B cell (primary cell): ENCODE data around the gene CACNA1D. TPM values are rescaled to one million over a fixed set of nuclear protein-coding genes. Genes with fewer than 3 reads are reported as not detected.

ENCODE experiments used
- ATAC-seq: fragments of 200-7000 bp; cut with Tn5 transposase; one replicate; pipeline ENCODE4 v1.10.0; 2021; ENCODE audit warnings: low read depth, mild to moderate bottlenecking, moderate number of reproducible peaks, moderate library complexity
- CTCF ChIA-PET: fragments of 350-600 bp; sonication (Branson Sonifier 250); formaldehyde crosslinking; loops from one replicate; lab custom pipeline; 2021; ENCODE audit warnings: antibody characterized with exemption, inconsistent platforms; lab: Charles Lee
- POLR2A ChIA-PET: fragments of 350-600 bp; sonication (Branson Sonifier 250); formaldehyde crosslinking; loops from one replicate; lab custom pipeline; 2021; ENCODE audit warnings: antibody characterized with exemption; lab: Charles Lee
- DNase-seq: peaks from one replicate; pipeline ENCODE4 v3.0.0; 2013
- H2AFZ ChIP-seq: 2 replicates; pipeline ENCODE4 v1.6.1; 2012; ENCODE audit warnings: mild to moderate bottlenecking, low read depth, low read length; ENCODE audit not compliant: insufficient read depth, poor library complexity, severe bottlenecking
- H3K27ac ChIP-seq, 2 donors: 1 replicate in 1 of 2; 2 replicates in 1 of 2; pipeline ENCODE4 v1.5.1; 2012 to 2013; ENCODE audit warnings: low read length in 2 of 2, mild to moderate bottlenecking in 2 of 2, moderate library complexity in 1 of 2
- H3K27me3 ChIP-seq, 4 experiments: fragments of 200-600 bp in 1 of 4; sonication (generic) in 1 of 4; replicated peaks in 1 of 4; 1 replicate in 2 of 4; 2 replicates in 2 of 4; pipeline versions ENCODE4 v1.6.1 to v1.7.0; 2013 to 2016; ENCODE audit warnings: low read length in 3 of 4, mild to moderate bottlenecking in 2 of 4, mixed read lengths in 1 of 4, moderate library complexity in 1 of 4; ENCODE audit not compliant: insufficient read depth in 4 of 4, control insufficient read depth in 3 of 4; ENCODE audit errors: control extremely low read depth in 1 of 4
- H3K36me3 ChIP-seq, 2 experiments: replicated peaks in 1 of 2; 1 replicate in 1 of 2; 2 replicates in 1 of 2; pipeline versions ENCODE4 v1.6.1 to v1.7.1; 2013; ENCODE audit warnings: low read length in 1 of 2; ENCODE audit not compliant: insufficient read depth in 2 of 2, control insufficient read depth in 1 of 2; ENCODE audit errors: control extremely low read depth in 1 of 2, extremely low read depth in 1 of 2
- H3K4me1 ChIP-seq, 2 donors: fragments of 200-600 bp in 1 of 2; sonication (generic) in 1 of 2; 1 replicate in 1 of 2; 2 replicates in 1 of 2; pipeline versions ENCODE4 v1.5.1 to v1.6.1; 2013 to 2017; ENCODE audit warnings: low read length in 2 of 2; ENCODE audit not compliant: control insufficient read depth in 2 of 2, insufficient read depth in 2 of 2
- H3K4me2 ChIP-seq: replicated peaks from 2 replicates; pipeline ENCODE3; 2012; ENCODE audit warnings: mild to moderate bottlenecking, low read depth, low read length; ENCODE audit not compliant: poor library complexity, severe bottlenecking
- H3K4me3 ChIP-seq, 5 experiments: fragments of 200-600 bp in 1 of 5; sonication (generic) in 1 of 5; 1 replicate in 3 of 5; 2 replicates in 2 of 5; pipeline versions ENCODE4 v1.5.1 to v1.7.0; 2011 to 2016; ENCODE audit warnings: low read length in 4 of 5, mild to moderate bottlenecking in 4 of 5, low read depth in 2 of 5, control low read depth in 1 of 5, moderate library complexity in 1 of 5; ENCODE audit not compliant: insufficient read depth in 1 of 5; ENCODE audit errors: control extremely low read depth in 1 of 5, extremely low read depth in 1 of 5
- H3K79me2 ChIP-seq: fragments of 200-600 bp; sonication (generic); one replicate; pipeline ENCODE4 v1.6.0; 2016; ENCODE audit warnings: low read length; ENCODE audit not compliant: control insufficient read depth, insufficient read depth
- H3K9ac ChIP-seq: fragments of 200-600 bp; sonication (generic); 2 replicates; pipeline ENCODE4 v1.6.1; 2017; ENCODE audit warnings: mild to moderate bottlenecking, low read length, moderate library complexity
- H3K9me3 ChIP-seq, 3 donors: one replicate each; pipeline versions ENCODE4 v1.6.1 to v1.7.1; 2013; ENCODE audit warnings: low read length in 2 of 3; ENCODE audit not compliant: control insufficient read depth in 2 of 3, insufficient read depth in 1 of 3; ENCODE audit errors: control extremely low read depth in 1 of 3
- H4K20me1 ChIP-seq: 2 replicates; pipeline ENCODE4 v1.6.0; 2012; ENCODE audit warnings: mild to moderate bottlenecking, low read length; ENCODE audit not compliant: insufficient read depth, control insufficient read depth, poor library complexity, severe bottlenecking
- H3K27ac Mint-ChIP-seq: one replicate; pipeline ENCODE4 v1.8.0; 2021; ENCODE audit warnings: mixed read lengths
- H3K27me3 Mint-ChIP-seq: one replicate; pipeline ENCODE4 v1.8.0; 2021; ENCODE audit warnings: mixed read lengths
- H3K4me1 Mint-ChIP-seq: one replicate; pipeline ENCODE4 v1.8.0; 2021; ENCODE audit warnings: mixed read lengths
- H3K4me3 Mint-ChIP-seq: one replicate; pipeline ENCODE4 v1.8.0; 2021; ENCODE audit warnings: mixed read lengths
- H3K9me3 Mint-ChIP-seq: one replicate; pipeline ENCODE4 v1.8.0; 2022; ENCODE audit warnings: mixed read lengths; ENCODE audit not compliant: insufficient read depth
- EZH2 ChIP-seq: IDR thresholded peaks from 2 replicates; pipeline ENCODE4 v1.6.1; 2012; ENCODE audit warnings: borderline replicate concordance, low read depth, mild to moderate bottlenecking, moderate library complexity, low read length; ENCODE audit not compliant: insufficient read depth, poor library complexity, severe bottlenecking
- WGBS: methylation state at CpG from one replicate; pipeline ENCODE4 v1.1.5; 2013; ENCODE audit warnings: missing lambda C conversion rate; ENCODE audit not compliant: insufficient coverage; 5-methylcytosine and 5-hydroxymethylcytosine counted together
- intact Hi-C: fragments of 100-400 bp; cut with micrococcal nuclease; formaldehyde crosslinking; loops from one replicate; pipeline ENCODE4 v1.10.0; 2022
- polyA plus RNA-seq: library from polyadenylated mRNA; depleted of rRNA; stranded (reverse); fragments of >200 nt; gene quantifications from 2 replicates; pipeline ENCODE4 v1.2.3, GENCODE V29; 2012
- total RNA-seq, 2 donors: library from RNA; stranded (reverse); fragments of 120-200 nt in 1 of 2; gene quantifications; 1 replicate in 1 of 2; 2 replicates in 1 of 2; pipeline versions ENCODE4 v1.2.3 to v1.2.4, GENCODE V29; 2013 to 2022
- TF ChIP-seq, protein P1 (sequence below): fragments of 200-600 bp; IDR thresholded peaks from one replicate; pipeline ENCODE4 v1.8.0; 2022; ENCODE audit warnings: antibody characterized with exemption, mild to moderate bottlenecking

The CACNA1D gene
- total and polyA plus RNA-seq, 2 donors (not counting 1 experiment from before 2014, with no cell fraction given), result 0.06 to 0.07 TPM

DNA sequence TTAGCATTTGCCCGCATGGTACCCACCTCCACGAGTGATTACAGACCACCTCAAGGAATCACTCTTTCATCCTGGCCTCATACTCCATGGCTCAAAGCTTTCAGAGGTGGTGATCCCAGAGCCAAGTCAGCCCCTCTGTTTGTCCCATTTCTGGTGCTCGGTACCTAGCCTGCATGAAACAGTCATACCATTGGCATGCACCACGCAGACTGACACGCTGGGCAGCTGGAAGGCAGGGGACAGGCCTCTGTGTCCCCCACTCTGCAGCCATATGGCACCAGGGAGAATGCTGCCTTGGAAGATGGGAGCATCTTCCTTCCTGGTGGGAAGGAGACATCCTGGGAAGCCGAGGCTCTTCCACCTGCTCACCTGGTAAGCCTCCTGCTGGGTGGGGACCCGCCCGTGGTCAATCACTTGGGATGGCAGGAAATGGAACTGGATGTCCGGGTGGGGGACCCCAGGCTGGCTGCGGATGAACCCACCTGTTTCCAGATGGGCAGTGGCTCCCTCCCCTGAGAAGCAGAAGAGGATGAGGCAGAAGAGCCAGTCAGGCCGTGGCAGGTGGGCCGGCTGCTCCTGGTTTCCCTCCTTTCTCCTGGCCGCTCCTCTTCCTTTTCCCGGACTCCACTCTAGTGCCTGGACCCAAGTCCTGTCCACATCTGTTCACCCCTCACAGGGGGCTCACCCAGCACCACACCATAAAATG lies 324.9 kb downstream of the CACNA1D start:
- Histone ChIP-seq H3K27me3 (peaks cover 0 to 4% (median 1%) of the 10 kb centered on the region in 4 experiments), H3K9me3 (no peaks in the 10 kb centered on the region), H2AFZ (no peak overlapping the region), H3K27ac (no peak overlapping the region), H3K4me1 (no peaks in the 10 kb centered on the region), H3K9ac (no peak overlapping the region), H3K4me2 (no peak overlapping the region), H4K20me1 (no peaks in the 10 kb centered on the region), H3K4me3 (no peak overlapping the region), H3K36me3 (no peaks in the 10 kb centered on the region), H3K79me2 (no peaks in the 10 kb centered on the region)
- ATAC-seq (no peak), DNase-seq (no peak)
- intact Hi-C loops, result no loop called here
- Mint-ChIP-seq H3K9me3 (no peaks in the 10 kb centered on the region), H3K4me3 (no peak overlapping the region), H3K4me1 (no peaks in the 10 kb centered on the region), H3K27ac (no peak overlapping the region), H3K27me3 (no peaks in the 10 kb centered on the region)
- no peak for TF ChIP-seq EZH2
- TF ChIP-seq, protein P1, sequence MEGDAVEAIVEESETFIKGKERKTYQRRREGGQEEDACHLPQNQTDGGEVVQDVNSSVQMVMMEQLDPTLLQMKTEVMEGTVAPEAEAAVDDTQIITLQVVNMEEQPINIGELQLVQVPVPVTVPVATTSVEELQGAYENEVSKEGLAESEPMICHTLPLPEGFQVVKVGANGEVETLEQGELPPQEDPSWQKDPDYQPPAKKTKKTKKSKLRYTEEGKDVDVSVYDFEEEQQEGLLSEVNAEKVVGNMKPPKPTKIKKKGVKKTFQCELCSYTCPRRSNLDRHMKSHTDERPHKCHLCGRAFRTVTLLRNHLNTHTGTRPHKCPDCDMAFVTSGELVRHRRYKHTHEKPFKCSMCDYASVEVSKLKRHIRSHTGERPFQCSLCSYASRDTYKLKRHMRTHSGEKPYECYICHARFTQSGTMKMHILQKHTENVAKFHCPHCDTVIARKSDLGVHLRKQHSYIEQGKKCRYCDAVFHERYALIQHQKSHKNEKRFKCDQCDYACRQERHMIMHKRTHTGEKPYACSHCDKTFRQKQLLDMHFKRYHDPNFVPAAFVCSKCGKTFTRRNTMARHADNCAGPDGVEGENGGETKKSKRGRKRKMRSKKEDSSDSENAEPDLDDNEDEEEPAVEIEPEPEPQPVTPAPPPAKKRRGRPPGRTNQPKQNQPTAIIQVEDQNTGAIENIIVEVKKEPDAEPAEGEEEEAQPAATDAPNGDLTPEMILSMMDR, result no peak
- 90% methylated on average over 12 of the region's 14 CpGs for WGBS
- ChIA-PET CTCF (no interaction called here), POLR2A (no interaction called here)

DNA sequence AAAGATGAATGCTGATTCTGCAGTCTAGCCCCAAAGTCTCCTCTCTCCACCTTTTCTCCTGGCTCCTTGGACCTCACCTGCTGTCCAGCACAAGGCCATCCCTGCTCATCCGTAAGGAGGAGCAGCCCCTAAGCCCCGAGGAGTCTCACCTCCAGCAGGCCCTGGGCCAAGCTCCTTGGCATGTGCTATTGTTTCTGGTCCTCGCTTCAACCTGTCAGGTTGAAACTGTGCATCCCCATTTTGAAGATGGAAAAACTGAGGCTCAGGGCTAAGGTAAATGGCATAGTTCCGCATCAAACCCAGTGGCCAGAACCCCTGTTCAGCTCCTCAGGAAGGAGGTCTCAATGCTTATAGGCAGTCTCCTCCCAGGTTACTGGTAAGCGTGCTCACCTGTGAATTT lies 325.7 kb downstream of the CACNA1D start:
- H3K27ac ChIP-seq, result no peak overlapping the region
- ChIA-PET CTCF (no interaction called here), POLR2A (no interaction called here)
- no peaks in the 10 kb centered on the region for H3K4me1 ChIP-seq
- Mint-ChIP-seq H3K4me1 (no peaks in the 10 kb centered on the region), H3K27me3 (no peaks in the 10 kb centered on the region), H3K27ac (no peak overlapping the region), H3K4me3 (no peak overlapping the region), H3K9me3 (no peaks in the 10 kb centered on the region)
- no peak for DNase-seq
- H3K36me3 ChIP-seq, result no peaks in the 10 kb centered on the region
- WGBS, result 98% methylated on average over 5 of the region's 5 CpGs
- peaks cover 0 to 7% (median 1%) of the 10 kb centered on the region in 4 experiments for H3K27me3 ChIP-seq
- no peaks in the 10 kb centered on the region for H3K79me2 ChIP-seq
- H3K4me2 ChIP-seq, result no peak overlapping the region
- H4K20me1 ChIP-seq, result no peaks in the 10 kb centered on the region
- H2AFZ ChIP-seq, result no peak overlapping the region
- peaks cover 0 to 3% (median 0%) of the 10 kb centered on the region in 3 donors for H3K9me3 ChIP-seq
- intact Hi-C loops, result no loop called here
- no peak overlapping the region for H3K4me3 ChIP-seq
- ATAC-seq, result no peak
- no peak overlapping the region for H3K9ac ChIP-seq
- TF ChIP-seq EZH2, result no peak
- TF ChIP-seq, protein P1, result no peak
